ENCODE results near the gene TSPEAR.
"Not testable (repeated sequence)": the region's sequence is repeated elsewhere in the genome, so short reads cannot be mapped to it uniquely, and the experiment has no call there.

TSPEAR gene

GRCh38 chr21:44603109-44603875 is 108.1 kb downstream of the TSPEAR start:
- DNase-seq, result no peak

- DNase-seq, result no peak
Measured at GRCh38 chr21:44602463-44602850, 108.9 kb downstream of the TSPEAR start.

- DNase-seq, result no peak
Measured at GRCh38 chr21:44601596-44602462, 109.5 kb downstream of the TSPEAR start.

GRCh38 chr21:44601091-44601490 is 110.3 kb downstream of the TSPEAR start:
- DNase-seq, result not testable (repeated sequence)

- not testable (repeated sequence) for DNase-seq
Measured at GRCh38 chr21:44600118-44600978, 111.0 kb downstream of the TSPEAR start, which contains the start of gene KRTAP10-7. Gene KRTAP10-7, plus strand, starts transcription at chr21:44600597. Its CDS starts 25 bp downstream, at chr21:44600622.

- no peak for DNase-seq
Measured at GRCh38 chr21:44599264-44600029, 111.9 kb downstream of the TSPEAR start.

- no peak for DNase-seq
Measured at GRCh38 chr21:44598061-44598460, 113.3 kb downstream of the TSPEAR start.

- DNase-seq, result no peak
Measured at GRCh38 chr21:44596068-44596725, 115.2 kb downstream of the TSPEAR start.

DNA sequence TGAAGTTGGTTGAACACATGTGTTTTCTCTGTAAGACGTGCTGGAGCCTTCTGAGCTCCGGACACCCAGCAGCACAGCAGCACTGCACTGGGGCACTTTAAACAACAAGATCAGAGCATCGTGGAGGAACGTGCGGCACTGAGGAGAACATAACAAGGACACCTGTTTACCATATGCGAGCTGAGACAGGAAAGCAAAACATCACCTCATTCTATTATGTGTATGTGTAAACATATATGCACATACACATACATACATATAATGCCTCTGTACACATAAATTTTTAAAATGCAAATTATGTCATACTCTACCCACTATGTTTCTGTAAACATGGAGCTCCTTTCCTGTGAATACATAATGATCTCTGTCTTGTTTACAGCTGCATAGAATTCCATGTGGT is 115.8 kb downstream of the TSPEAR start:
- no peak for DNase-seq

DNA sequence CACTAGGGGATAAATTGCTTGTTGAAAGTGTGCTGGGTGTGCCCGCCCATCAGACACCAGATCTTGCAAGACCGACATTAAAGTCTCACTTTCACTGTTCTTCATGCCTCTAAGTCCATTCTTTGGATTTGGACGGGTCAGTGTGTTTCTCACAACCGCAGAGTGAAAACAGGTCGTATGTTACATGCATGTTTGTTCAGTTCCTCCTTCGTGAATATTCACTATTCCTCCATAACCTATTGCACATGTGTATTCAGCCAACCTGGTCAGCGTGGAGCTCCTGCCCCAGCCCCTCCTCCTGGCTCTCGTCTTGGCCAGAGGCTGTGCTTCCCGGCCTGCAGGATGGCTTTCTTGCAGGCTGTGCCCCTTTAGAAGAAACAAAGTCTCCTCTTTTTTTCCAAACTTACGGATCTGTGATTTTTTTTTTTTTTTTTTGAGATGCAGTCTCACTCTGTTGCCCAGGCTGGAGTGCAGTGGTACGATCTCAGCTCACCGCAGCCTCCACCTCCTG is 116.9 kb downstream of the TSPEAR start:
- DNase-seq, result no peak

DNA sequence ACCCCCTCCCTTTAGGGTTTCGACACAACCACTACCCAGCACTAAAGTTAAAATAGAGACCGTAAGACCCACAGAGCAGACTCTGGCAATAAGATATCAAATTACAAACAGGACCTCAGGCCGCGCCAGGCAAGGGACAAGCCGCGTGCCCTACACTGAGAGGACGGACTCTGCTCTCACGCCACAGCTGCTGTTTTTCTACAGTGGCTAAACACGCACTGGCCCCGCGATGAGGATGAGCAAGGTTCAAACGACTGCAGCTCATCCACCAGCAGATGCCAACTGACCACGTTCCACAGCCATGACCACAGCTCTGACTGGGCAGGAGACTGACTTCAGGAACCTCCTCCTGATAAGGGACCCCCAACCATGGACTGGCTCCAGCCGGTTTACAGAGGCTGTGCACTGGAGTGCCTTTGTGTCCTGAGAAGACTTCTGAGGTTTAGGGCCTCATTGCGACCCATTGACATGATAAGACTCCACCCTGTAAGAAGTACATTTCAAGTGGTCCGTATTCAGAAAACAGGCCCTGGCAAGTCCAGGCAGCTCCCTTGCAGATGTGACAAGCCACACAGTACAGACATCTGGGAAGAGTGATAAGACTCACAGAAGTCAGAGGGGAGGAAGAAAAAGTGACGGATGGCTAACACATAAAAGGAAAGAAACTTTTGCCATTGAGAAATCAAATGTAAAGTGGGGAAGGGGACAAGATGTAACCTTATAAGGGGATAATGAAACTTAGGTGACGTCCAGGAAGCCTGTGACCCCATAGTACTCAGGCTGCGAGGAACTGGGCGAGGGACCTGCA is 117.6 kb downstream of the TSPEAR start:
- no peak for DNase-seq

GRCh38 chr21:44592446-44593311 is 118.7 kb downstream of the TSPEAR start, which contains the start of gene KRTAP10-6:
Gene KRTAP10-6, minus strand, starts transcription at chr21:44592505. Its CDS starts 21 bp downstream, at chr21:44592484.
- DNase-seq, result no peak

- not testable (repeated sequence) for DNase-seq
Measured at GRCh38 chr21:44591801-44592130, 119.6 kb downstream of the TSPEAR start.

DNA sequence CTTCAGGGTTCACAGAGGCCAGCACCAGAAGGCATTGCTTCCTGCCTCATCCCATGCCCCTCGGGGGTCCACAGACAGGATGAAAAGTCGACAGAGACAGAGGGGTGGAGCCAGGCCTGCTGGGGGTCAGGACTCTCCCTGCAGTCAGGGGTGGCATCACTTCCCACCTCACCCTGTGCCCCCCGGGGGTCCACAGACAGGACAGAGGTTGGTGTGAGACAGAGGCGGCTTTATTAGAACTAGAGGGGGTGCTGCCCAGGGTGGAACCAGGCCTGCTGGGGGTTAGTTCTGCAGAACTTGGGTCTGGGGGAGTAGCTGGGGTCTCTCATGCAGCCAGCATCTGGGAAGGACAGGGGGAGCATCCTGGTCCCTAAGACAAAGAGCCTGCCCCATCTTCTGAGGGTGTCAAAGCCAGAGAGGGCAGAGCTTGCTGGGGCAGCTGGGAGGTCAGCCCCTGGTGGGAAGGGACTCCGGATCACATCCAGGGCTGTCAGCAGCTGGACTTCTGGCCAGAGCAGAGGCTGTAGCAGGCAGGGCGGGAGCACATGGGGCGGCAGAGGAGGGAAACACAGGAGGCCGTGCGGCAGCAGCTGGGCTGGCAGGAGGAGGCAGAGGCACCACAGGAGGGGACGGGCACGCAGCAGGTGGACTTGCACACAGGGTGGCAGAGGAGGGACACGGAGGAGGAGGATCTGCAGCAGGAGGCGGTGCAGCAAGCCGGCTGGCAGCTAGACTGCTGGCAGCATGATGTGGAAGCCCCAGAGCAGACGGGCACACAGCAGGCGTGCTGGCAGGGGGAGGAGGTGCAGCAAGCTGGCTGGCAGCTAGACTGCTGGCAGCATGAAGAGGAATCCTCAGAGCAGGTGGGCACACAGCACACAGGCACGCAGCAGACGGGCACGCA is 120.2 kb downstream of the TSPEAR start:
- not testable (repeated sequence) for DNase-seq

DNA sequence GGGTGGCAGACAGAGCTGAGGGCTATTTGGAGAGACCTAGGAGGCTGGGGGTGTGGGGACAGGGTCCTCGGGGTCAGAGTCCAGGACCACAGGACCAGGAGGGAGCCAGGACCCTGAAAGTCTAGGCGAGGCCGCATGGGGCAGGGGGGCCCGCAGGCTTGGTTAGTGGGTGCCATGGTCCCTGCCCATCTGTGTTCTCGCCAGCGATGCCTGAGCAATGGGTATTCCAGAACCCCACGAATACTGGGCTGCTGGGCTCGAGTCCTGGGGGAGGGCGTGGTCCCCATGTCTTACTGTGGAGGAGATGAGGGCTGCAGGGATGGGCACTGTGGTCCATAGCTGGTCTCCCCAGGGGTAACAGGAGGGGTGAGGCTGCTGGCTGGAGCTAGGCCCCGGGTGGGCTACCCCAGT is 121.1 kb downstream of the TSPEAR start:
- no peak for DNase-seq

DNA sequence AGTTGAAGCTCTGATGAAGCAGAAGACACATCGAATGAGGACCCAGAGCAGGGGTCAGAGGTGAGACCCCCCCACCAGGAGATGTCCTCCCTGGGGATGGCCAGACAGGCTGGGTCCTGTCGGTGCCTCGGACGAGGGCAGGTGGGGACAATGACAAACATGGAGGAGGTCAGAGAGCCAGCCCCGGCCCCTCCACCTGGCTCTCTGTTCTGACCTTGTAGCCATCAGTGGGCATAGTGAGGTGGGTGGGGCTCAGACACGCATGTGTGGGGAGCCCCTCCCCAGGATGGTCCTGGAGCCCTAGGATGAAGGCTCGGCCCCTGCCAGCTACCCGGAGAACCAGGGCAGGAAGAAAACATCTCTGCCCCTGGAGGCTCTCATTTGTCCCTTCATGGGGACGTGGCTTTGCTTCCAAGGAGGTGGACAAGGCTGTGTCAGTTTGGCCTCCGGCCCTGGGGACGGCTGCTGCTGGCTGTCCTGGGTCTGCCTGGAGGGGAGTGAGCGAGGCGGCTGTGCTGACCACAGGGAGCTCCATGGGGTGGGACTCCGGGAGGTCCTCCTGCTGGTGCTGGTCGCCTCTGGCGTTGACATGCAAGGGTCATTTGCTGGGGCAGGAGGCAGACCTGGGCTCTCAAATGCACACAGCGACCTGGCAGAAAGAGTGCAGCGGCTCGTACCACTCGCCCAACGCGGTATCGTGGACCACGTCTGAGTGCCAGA is 121.6 kb downstream of the TSPEAR start:
- DNase-seq, result no peak

- no peak for DNase-seq
Measured at GRCh38 chr21:44589094-44589493, 122.3 kb downstream of the TSPEAR start.

Data from right kidney (tissue), 1 donor.